Endothelial cell of umbilical vein (primary cell): ENCODE results near the gene YDJC. TPM values are rescaled to one million over a fixed set of nuclear protein-coding genes. Genes with fewer than 3 reads are reported as not detected.

Experiments
- BruUV-seq: library from RNA; stranded (reverse); fragments of 400-500 nt; replicated peaks from 2 replicates; lab custom pipeline; 2021; lab: Mats Ljungman, UMichigan
- CTCF ChIA-PET: fragments of 300-600, 350-600 bp; sonication (Branson Sonifier 250); formaldehyde crosslinking; loops from one replicate; lab custom pipeline; 2021; ENCODE audit warnings: antibody characterized with exemption, inconsistent platforms; lab: Charles Lee
- POLR2A ChIA-PET: fragments of 300-600, 350-600 bp; sonication (Branson Sonifier 250); formaldehyde crosslinking; loops from one replicate; lab custom pipeline; 2021; ENCODE audit warnings: antibody characterized with exemption, inconsistent platforms; lab: Charles Lee
- DNase-seq: peaks from one replicate; pipeline ENCODE4 v3.0.0-alpha.2; 2011; ENCODE audit warnings: low read depth, low spot score
- FAIRE-seq: peaks from 2 replicates; lab custom pipeline; 2011; peaks lifted over from hg19 to GRCh38; lab: Jason Lieb, UNC
- H2AFZ ChIP-seq: 2 replicates; pipeline ENCODE4 v1.6.0; 2012; ENCODE audit warnings: low read depth, low read length, control low read depth, inconsistent platforms
- H3K27ac ChIP-seq: 2 replicates; pipeline ENCODE4 v1.5.1; 2011; ENCODE audit warnings: low read depth, mild to moderate bottlenecking, control low read depth, low read length, moderate library complexity; ENCODE audit not compliant: insufficient read depth
- H3K27me3 ChIP-seq, 2 experiments: 2 replicates each; pipeline versions ENCODE4 v1.6.0 to v1.6.1; 2011; ENCODE audit warnings: low read length in 2 of 2, mixed read lengths in 1 of 2; ENCODE audit not compliant: control insufficient read depth in 2 of 2, insufficient read depth in 2 of 2
- H3K36me3 ChIP-seq, 2 experiments: 2 replicates in 1 of 2; 3 replicates in 1 of 2; pipeline ENCODE4 v1.5.1; 2011; ENCODE audit warnings: low read length in 2 of 2, mild to moderate bottlenecking in 1 of 2, moderate library complexity in 1 of 2; ENCODE audit not compliant: control insufficient read depth in 2 of 2, insufficient read depth in 2 of 2; ENCODE audit errors: extremely low read depth in 1 of 2
- H3K4me1 ChIP-seq: 3 replicates; pipeline ENCODE4 v1.5.1; 2011; ENCODE audit warnings: mild to moderate bottlenecking, low read length; ENCODE audit not compliant: control insufficient read depth, insufficient read depth; ENCODE audit errors: extremely low read depth
- H3K4me2 ChIP-seq: 2 replicates; pipeline ENCODE4 v1.6.1; 2011; ENCODE audit warnings: low read length, control low read depth, mixed read lengths; ENCODE audit not compliant: insufficient read depth
- H3K4me3 ChIP-seq, 3 experiments: fragments of 200-600 bp in 1 of 3; sonication (generic), shearing (Covaris generic) in 1 of 3; replicated peaks in 1 of 3; 2 replicates each; pipeline ENCODE4 v1.5.1; 2011 to 2016; ENCODE audit warnings: control low read depth in 3 of 3, low read length in 3 of 3, mild to moderate bottlenecking in 2 of 3, inconsistent platforms in 1 of 3, low read depth in 1 of 3, moderate library complexity in 1 of 3; ENCODE audit not compliant: insufficient read depth in 1 of 3
- H3K79me2 ChIP-seq: 2 replicates; pipeline ENCODE4 v1.6.0; 2012; ENCODE audit warnings: low read length, inconsistent platforms; ENCODE audit not compliant: control insufficient read depth, insufficient read depth
- H3K9ac ChIP-seq: replicated peaks from 2 replicates; pipeline ENCODE3; 2011; ENCODE audit warnings: low read length, control low read depth; ENCODE audit not compliant: insufficient read depth; ENCODE audit errors: extremely low read depth
- H3K9me1 ChIP-seq: replicated peaks from 3 replicates; pipeline ENCODE4 v1.6.0; 2011; ENCODE audit warnings: mild to moderate bottlenecking, low read length; ENCODE audit not compliant: control insufficient read depth, insufficient read depth; ENCODE audit errors: extremely low read depth
- H3K9me3 ChIP-seq: replicated peaks from 2 replicates; pipeline ENCODE4 v1.5.1; 2012; ENCODE audit warnings: low read length, inconsistent platforms; ENCODE audit not compliant: control insufficient read depth, insufficient read depth
- H4K20me1 ChIP-seq: replicated peaks from 2 replicates; pipeline ENCODE3; 2011; ENCODE audit warnings: mild to moderate bottlenecking, low read length; ENCODE audit not compliant: control insufficient read depth, insufficient read depth; ENCODE audit errors: extremely low read depth
- EZH2 ChIP-seq: IDR thresholded peaks from 2 replicates; pipeline ENCODE4 v1.6.1; 2012; ENCODE audit warnings: borderline replicate concordance, low read depth, mild to moderate bottlenecking, moderate library complexity, low read length, inconsistent platforms; ENCODE audit not compliant: severe bottlenecking
- FOS ChIP-seq: IDR thresholded peaks from 2 replicates; pipeline ENCODE4 v1.6.1; 2011; ENCODE audit warnings: mild to moderate bottlenecking, low read length, moderate library complexity, borderline replicate concordance; ENCODE audit not compliant: insufficient read depth
- GATA2 ChIP-seq: IDR thresholded peaks from 2 replicates; pipeline ENCODE4 v1.7.0; 2011; ENCODE audit warnings: low read depth, mild to moderate bottlenecking, moderate library complexity, mixed read lengths, low read length; ENCODE audit not compliant: insufficient read length, insufficient read depth
- JUN ChIP-seq: IDR thresholded peaks from 2 replicates; pipeline ENCODE4 v1.6.1; 2011; ENCODE audit warnings: borderline replicate concordance, low read depth; ENCODE audit not compliant: insufficient read length, insufficient read depth
- MYC ChIP-seq: IDR thresholded peaks from one replicate; pipeline ENCODE4 v1.6.1; 2011; ENCODE audit warnings: mild to moderate bottlenecking, low read depth, low read length
- POLR2A ChIP-seq: IDR thresholded peaks from 2 replicates; pipeline ENCODE4 v1.6.1; 2012; ENCODE audit warnings: low read depth, mild to moderate bottlenecking, control low read depth, low read length
- POLR2AphosphoS5 ChIP-seq: IDR thresholded peaks from 2 replicates; pipeline ENCODE4 v1.6.1; 2012; ENCODE audit warnings: low read depth, mild to moderate bottlenecking, control low read depth, low read length, moderate library complexity; ENCODE audit not compliant: insufficient read depth
- dilution Hi-C: fragments of 300-500 bp; cut with MboI; formaldehyde crosslinking; loops from one replicate; pipeline ENCODE4 v1.15.0; 2019; ENCODE audit warnings: low sequenced_read_pairs; ENCODE audit not compliant: extremely low pct_ligation_motif_present
- intact Hi-C: fragments of 100-400 bp; cut with micrococcal nuclease; formaldehyde crosslinking; loops from one replicate; pipeline ENCODE4 v1.10.0; 2022
- polyA plus RNA-seq, 4 experiments: library from polyadenylated mRNA; depleted of rRNA in 3 of 4; stranded (reverse) in 3 of 4; unstranded in 1 of 4; fragments of >200 nt; gene quantifications; 2 replicates each; pipeline versions ENCODE4 v1.2.1 to v1.2.3, GENCODE V29; 2011 to 2012; ENCODE audit warnings: missing spikeins in 1 of 4
- total RNA-seq: library from RNA; stranded (reverse); gene quantifications from 2 replicates; pipeline ENCODE4 v1.2.3, GENCODE V29; 2021
- TF ChIP-seq, protein P1 (sequence below): IDR thresholded peaks from 2 replicates; pipeline ENCODE4 v1.6.1; 2011; ENCODE audit not compliant: insufficient read depth, insufficient read length
- TF ChIP-seq, protein P2 (sequence below), 2 donors: IDR thresholded peaks; 1 replicate in 1 of 2; 2 replicates in 1 of 2; pipeline ENCODE4 v1.5.1; 2011; ENCODE audit warnings: low read length in 2 of 2, mild to moderate bottlenecking in 2 of 2, moderate library complexity in 2 of 2, control low read depth in 1 of 2, inconsistent platforms in 1 of 2, low read depth in 1 of 2; ENCODE audit not compliant: insufficient read depth in 1 of 2; ENCODE audit errors: extremely low read depth in 1 of 2

YDJC gene
- total and polyA plus RNA-seq, 2 donors (not counting 3 experiments of a cell fraction or from before 2014, with no cell fraction given) = 27.2 to 29.9 TPM

DNA sequence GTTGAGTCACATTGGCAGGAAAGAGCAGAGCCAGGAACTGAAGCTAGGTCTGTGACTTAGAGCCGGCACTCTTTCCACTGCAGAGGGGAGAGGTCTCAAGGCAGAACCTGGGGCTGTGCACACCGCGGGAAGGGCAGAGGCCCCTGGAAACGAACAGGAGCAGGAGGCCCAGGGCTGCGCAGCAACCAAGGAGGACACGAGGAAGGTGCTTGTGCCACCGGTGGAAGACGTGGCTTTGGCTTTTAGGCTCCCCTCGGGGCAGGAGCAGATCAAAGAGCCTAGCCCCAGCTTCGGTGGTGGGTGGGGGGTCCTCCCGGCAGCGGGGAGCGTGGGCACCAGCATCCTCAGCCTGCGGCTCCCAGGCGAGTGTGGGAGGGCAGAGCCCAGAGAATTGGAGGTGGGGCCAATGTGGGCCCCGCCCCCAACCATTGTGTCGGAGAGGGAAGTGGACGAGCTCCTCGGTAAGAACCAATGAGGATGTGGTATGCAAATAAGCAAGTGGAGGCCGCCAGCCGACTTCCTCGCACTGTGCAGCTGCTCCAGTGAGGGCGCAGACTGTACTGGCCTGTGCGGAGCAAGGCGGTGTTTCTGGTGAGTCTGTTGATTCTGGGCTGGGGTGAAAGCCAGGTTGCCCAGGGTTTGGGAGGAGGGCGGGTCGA lies 2.5 kb upstream of the YDJC start, which contains the start of gene CCDC116:
CCDC116 (plus strand) TSS at position 524 of the 659 bp plus-strand sequence. CDS start 422 bp downstream, outside the sequence.
- no peak for DNase-seq
- no peak for TF ChIP-seq GATA2
- no peak for TF ChIP-seq EZH2
- TF ChIP-seq, protein P1, sequence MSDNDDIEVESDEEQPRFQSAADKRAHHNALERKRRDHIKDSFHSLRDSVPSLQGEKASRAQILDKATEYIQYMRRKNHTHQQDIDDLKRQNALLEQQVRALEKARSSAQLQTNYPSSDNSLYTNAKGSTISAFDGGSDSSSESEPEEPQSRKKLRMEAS = no peak
- no peak for TF ChIP-seq POLR2A
- no peak for TF ChIP-seq MYC
- TF ChIP-seq, protein P2, sequence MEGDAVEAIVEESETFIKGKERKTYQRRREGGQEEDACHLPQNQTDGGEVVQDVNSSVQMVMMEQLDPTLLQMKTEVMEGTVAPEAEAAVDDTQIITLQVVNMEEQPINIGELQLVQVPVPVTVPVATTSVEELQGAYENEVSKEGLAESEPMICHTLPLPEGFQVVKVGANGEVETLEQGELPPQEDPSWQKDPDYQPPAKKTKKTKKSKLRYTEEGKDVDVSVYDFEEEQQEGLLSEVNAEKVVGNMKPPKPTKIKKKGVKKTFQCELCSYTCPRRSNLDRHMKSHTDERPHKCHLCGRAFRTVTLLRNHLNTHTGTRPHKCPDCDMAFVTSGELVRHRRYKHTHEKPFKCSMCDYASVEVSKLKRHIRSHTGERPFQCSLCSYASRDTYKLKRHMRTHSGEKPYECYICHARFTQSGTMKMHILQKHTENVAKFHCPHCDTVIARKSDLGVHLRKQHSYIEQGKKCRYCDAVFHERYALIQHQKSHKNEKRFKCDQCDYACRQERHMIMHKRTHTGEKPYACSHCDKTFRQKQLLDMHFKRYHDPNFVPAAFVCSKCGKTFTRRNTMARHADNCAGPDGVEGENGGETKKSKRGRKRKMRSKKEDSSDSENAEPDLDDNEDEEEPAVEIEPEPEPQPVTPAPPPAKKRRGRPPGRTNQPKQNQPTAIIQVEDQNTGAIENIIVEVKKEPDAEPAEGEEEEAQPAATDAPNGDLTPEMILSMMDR (IDR thresholded peaks at IDR 0.05; ENCODE audit: extremely low read depth in 1 of 2, insufficient read depth in 1 of 2, low read depth in 1 of 2, low read length in 2 of 2) = no peak
- no peak for TF ChIP-seq FOS
- no peak for TF ChIP-seq JUN
- no peak for TF ChIP-seq POLR2AphosphoS5

More for the DNA sequence above, 2.5 kb upstream of the YDJC start, which contains the start of gene CCDC116:
- FAIRE-seq = no peak
- Histone ChIP-seq H3K9ac (no peak within 1 kb of the TSS), H2AFZ (no peak within 1 kb of the TSS), H3K79me2 (peaks cover 19% of the 10 kb centered on the region), H3K27ac (no peak within 1 kb of the TSS), H4K20me1 (no peaks in the 10 kb centered on the region), H3K9me1 (no peaks in the 10 kb centered on the region), H3K9me3 (no peaks in the 10 kb centered on the region), H3K4me1 (no peaks in the 10 kb centered on the region), H3K4me3 (no peak within 1 kb of the TSS), H3K4me2 (no peak within 1 kb of the TSS), H3K27me3 (no peaks in the 10 kb centered on the region), H3K36me3 (no peaks in the 10 kb centered on the region)
- intact Hi-C loops = no loop called here
- dilution Hi-C loops = no loop called here
- POLR2A ChIA-PET = no interaction called here
- no TSS peak for BruUV-seq
- CTCF ChIA-PET = interaction anchor here (2.8 kb wide), 1 partner anchor 10 kb away, joined by 11 read pairs; the partner anchor contains the start of gene SDF2L1
